Measurements from ENCODE around the gene RPS29.

Gene RPS29

DNA sequence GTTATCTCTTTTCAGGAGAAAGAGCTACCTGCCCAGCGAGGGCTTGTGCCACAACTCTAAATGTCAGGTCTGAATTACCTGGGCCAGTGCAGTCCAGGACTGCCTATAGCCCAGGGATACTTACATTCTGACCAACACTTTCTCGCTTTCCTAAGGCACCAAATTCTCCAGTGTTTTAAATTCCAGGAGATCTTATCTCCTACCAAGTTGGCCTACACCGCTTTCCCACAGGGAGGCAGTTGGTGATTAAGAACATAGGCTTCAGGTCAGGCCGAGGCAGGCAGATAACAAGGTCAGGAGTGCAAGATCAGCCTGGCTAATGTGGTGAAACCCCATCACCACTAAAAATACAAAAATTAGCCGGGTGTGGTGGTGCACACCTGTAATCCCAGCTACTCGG lies 41.1 kb downstream of the RPS29 start:
- POLR2A ChIA-PET (ENCODE audit: low non-redundant PET) = no interaction called here
- TF ChIP-seq, protein P1, sequence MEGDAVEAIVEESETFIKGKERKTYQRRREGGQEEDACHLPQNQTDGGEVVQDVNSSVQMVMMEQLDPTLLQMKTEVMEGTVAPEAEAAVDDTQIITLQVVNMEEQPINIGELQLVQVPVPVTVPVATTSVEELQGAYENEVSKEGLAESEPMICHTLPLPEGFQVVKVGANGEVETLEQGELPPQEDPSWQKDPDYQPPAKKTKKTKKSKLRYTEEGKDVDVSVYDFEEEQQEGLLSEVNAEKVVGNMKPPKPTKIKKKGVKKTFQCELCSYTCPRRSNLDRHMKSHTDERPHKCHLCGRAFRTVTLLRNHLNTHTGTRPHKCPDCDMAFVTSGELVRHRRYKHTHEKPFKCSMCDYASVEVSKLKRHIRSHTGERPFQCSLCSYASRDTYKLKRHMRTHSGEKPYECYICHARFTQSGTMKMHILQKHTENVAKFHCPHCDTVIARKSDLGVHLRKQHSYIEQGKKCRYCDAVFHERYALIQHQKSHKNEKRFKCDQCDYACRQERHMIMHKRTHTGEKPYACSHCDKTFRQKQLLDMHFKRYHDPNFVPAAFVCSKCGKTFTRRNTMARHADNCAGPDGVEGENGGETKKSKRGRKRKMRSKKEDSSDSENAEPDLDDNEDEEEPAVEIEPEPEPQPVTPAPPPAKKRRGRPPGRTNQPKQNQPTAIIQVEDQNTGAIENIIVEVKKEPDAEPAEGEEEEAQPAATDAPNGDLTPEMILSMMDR (conservative IDR thresholded peaks at IDR 0.05; ENCODE audit: low read depth) = no peak
- no peak overlapping the region for H3K27ac ChIP-seq
- no peak for DNase-seq (ENCODE audit: low spot score)
- CTCF ChIA-PET = no interaction called here

GRCh38 chr14:49541049-49541448 lies 45.1 kb downstream of the RPS29 start:
- DNase-seq (ENCODE audit: low spot score) = no peak
- no peak overlapping the region for H3K27ac ChIP-seq
- TF ChIP-seq, protein P1 (conservative IDR thresholded peaks at IDR 0.05; ENCODE audit: low read depth) = no peak
- CTCF ChIA-PET = no interaction called here
- POLR2A ChIA-PET (ENCODE audit: low non-redundant PET) = no interaction called here

DNA sequence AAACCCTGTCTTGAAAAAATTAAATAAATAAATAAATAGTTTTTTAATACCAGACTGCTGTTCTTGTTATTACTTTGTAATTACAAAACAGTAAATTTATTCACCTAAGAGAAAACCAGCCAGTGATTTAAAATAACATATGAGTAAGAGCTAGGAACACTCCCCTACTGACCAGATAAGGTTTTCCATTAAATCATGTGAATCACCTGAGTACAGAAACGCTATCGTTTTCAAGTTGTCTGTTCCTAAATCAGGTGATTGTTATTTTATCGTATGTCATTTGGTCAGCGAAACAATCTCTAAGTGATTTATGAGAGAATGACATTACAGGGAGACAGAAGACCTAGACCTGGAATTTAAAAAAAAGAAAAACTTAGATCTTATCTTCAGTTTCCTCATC lies 47.3 kb downstream of the RPS29 start:
- no peak overlapping the region for H3K27ac ChIP-seq
- ChIA-PET POLR2A (ENCODE audit: low non-redundant PET) (no interaction called here), CTCF (no interaction called here)
- TF ChIP-seq, protein P1 (conservative IDR thresholded peaks at IDR 0.05; ENCODE audit: low read depth) = no peak
- DNase-seq (ENCODE audit: low spot score) = no peak
